OCI-LY1 (cell line): ENCODE measurements around the gene HUS1.

ENCODE experiments used
- EZH2 ChIP-seq: fragments of 200-600 bp; sonication (generic), shearing (Covaris generic); IDR thresholded peaks from 2 replicates; pipeline ENCODE4 v1.8.0; 2017; ENCODE audit warnings: borderline replicate concordance, mixed run types, mild to moderate bottlenecking, antibody characterized with exemption, low read length, moderate library complexity, mixed read lengths
- TF ChIP-seq, protein P1 (sequence below): fragments of 200-600 bp; sonication (generic), shearing (Covaris generic); IDR thresholded peaks from 2 replicates; pipeline ENCODE4 v1.5.1; 2017; ENCODE audit warnings: mild to moderate bottlenecking, antibody characterized with exemption, low read length, moderate library complexity, mixed read lengths

DNA sequence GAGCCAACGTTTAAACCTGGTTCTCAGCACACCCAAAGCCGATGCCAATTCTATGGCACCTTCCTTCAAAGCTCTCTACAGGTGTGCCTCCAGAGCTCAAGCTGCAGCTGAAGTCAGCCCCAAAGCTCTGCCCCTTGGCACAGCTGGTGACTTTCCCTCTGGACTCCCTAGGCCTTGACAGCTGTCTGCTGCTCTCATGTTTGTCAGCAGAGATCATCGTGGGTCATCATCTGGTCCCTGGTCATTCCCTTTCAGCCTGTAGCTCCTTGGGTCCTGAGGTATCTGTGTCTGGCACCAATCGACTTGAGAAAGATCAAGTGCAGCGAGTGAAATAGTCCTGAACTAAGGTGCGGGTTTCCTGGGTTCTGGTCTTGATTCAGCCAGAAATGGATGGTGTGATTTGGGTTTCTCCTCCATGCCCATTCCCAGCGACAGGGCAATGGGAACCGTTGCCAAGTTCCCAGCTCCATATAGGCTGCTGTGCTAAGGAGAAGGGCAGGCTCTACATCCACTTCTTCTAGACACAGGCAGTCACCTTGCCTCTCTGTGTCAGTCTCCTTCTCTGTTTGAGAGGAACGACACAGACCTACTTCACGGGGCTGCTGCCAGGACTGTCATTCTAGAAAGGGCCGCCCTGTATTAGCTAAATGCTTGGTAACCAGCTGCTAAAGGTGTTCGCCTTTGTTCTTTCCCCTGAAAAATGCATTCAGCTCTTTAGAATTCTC is 34.7 kb downstream of the HUS1 start:
- TF ChIP-seq, protein P1, sequence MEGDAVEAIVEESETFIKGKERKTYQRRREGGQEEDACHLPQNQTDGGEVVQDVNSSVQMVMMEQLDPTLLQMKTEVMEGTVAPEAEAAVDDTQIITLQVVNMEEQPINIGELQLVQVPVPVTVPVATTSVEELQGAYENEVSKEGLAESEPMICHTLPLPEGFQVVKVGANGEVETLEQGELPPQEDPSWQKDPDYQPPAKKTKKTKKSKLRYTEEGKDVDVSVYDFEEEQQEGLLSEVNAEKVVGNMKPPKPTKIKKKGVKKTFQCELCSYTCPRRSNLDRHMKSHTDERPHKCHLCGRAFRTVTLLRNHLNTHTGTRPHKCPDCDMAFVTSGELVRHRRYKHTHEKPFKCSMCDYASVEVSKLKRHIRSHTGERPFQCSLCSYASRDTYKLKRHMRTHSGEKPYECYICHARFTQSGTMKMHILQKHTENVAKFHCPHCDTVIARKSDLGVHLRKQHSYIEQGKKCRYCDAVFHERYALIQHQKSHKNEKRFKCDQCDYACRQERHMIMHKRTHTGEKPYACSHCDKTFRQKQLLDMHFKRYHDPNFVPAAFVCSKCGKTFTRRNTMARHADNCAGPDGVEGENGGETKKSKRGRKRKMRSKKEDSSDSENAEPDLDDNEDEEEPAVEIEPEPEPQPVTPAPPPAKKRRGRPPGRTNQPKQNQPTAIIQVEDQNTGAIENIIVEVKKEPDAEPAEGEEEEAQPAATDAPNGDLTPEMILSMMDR: no peak
- TF ChIP-seq EZH2: no peak
